Aorta (tissue), 5 donors: ENCODE results near the gene DCUN1D3. TPM values are rescaled to one million over a fixed set of nuclear protein-coding genes. Genes with fewer than 3 reads are reported as not detected.

Experiments
- ATAC-seq: fragments of 200-7000 bp; cut with Tn5 transposase; one replicate; pipeline ENCODE4 v1.9.1; 2022; ENCODE audit warnings: moderate library complexity; ENCODE audit not compliant: low FRiP score
- DNase-seq, 2 donors: peaks; one replicate each; pipeline ENCODE4 v3.0.0-alpha.2; 2020
- H3K27ac ChIP-seq, 2 donors: one replicate each; pipeline ENCODE4 v1.5.1; 2013; ENCODE audit warnings: low read length in 2 of 2, mild to moderate bottlenecking in 2 of 2, moderate library complexity in 2 of 2, control low read depth in 1 of 2, inconsistent platforms in 1 of 2, low read depth in 1 of 2
- H3K27me3 ChIP-seq, 2 donors: one replicate each; pipeline ENCODE4 v1.6.1; 2013; ENCODE audit warnings: control low read depth in 1 of 2, low read length in 1 of 2, mild to moderate bottlenecking in 1 of 2, moderate library complexity in 1 of 2; ENCODE audit not compliant: insufficient read depth in 2 of 2, control insufficient read depth in 1 of 2
- H3K36me3 ChIP-seq, 2 donors: one replicate each; pipeline ENCODE4 v1.6.1; 2013; ENCODE audit warnings: control low read depth in 1 of 2, low read length in 1 of 2, mild to moderate bottlenecking in 1 of 2; ENCODE audit not compliant: insufficient read depth in 2 of 2, control insufficient read depth in 1 of 2
- H3K4me1 ChIP-seq, 2 donors: one replicate each; pipeline ENCODE4 v1.6.1; 2013; ENCODE audit warnings: low read length in 2 of 2, control low read depth in 1 of 2, mild to moderate bottlenecking in 1 of 2, moderate library complexity in 1 of 2; ENCODE audit not compliant: insufficient read depth in 2 of 2, control insufficient read depth in 1 of 2
- H3K4me3 ChIP-seq, 2 donors: one replicate each; pipeline ENCODE4 v1.5.1; 2013; ENCODE audit warnings: low read length in 2 of 2, control low read depth in 1 of 2, mild to moderate bottlenecking in 1 of 2
- H3K9me3 ChIP-seq: one replicate; pipeline ENCODE4 v1.6.1; 2013; ENCODE audit warnings: mild to moderate bottlenecking, low read length; ENCODE audit not compliant: control insufficient read depth
- WGBS, 2 donors: extraction: QIAGEN DNeasy Blood & Tissue Kit; methylation state at CpG; one replicate each; pipeline ENCODE4 v1.1.7; 2013; 5-methylcytosine and 5-hydroxymethylcytosine counted together
- intact Hi-C, 2 donors: fragments of 100-400 bp; cut with DNase I; formaldehyde crosslinking; loops; one replicate each; pipeline versions ENCODE4 v1.14.2 to v1.15.0; 2022
- polyA plus RNA-seq, 2 donors: library from polyadenylated mRNA; stranded (reverse); fragments of 200-250 nt; gene quantifications; one replicate each; pipeline ENCODE4 v1.2.3, GENCODE V29; 2013
- total RNA-seq, 2 donors: library from RNA; stranded (reverse); fragmentation: NEBNext Ultra II Directional; extraction: Animal tissue kit (Norgen Biotek cat#: 25700); gene quantifications; one replicate each; pipeline ENCODE4 v1.2.1, GENCODE V29; 2021
- donor health status: healthy with polysubstance abuse.
- donor health status: Bipolar disorder and iron deficiency.
- donor health status: DM: no; HTN: no; CAD: no.
- donor health status: DM: no; HTN: no; CAD: no.
- donor health status: DM: yes; HTN: yes; CAD: no.

Gene DCUN1D3
- total and polyA plus RNA-seq, 4 donors, result 3.9 to 54.5 (median 16.8) TPM

DNA sequence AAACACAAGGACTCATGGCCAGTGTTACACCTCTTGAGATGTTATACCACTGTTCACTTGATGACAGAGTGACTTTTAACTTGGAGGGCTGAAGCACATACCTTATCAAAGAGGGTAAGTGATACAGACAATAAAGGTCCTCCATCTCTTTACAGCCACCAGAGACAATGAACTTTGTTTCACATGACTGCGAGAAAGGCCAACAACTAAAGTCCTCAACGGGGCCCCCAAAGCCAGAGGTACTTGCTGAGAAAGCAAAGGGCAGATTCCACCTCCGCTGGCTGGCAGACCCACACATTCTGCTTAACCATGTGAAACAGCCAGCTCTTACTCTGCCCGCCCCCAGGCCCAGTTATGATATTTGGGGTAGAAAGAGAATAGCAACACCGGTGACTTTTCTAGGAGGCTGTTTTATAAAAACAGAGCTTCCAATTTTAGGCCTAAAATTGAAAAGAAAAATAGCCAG, 21.4 kb downstream of the DCUN1D3 start:
- ATAC-seq (no peak), DNase-seq (no peak)
- peak overlapping the region; percentile 85 to 95 for H3K27ac ChIP-seq
- no peaks in the 10 kb centered on the region for H3K27me3 ChIP-seq
- 17 to 24% methylated on average over 5 of the region's 5 CpGs for WGBS, 2 donors
- no peaks in the 10 kb centered on the region for H3K36me3 ChIP-seq
- no peak overlapping the region for H3K4me3 ChIP-seq
- H3K9me3 ChIP-seq, result no peaks in the 10 kb centered on the region
- peaks cover 8 to 17% of the 10 kb centered on the region in 2 donors for H3K4me1 ChIP-seq
- intact Hi-C loops, result no loop called here

GRCh38 chr16:20875355-20875650, 24.9 kb downstream of the DCUN1D3 start:
- 86 to 98% methylated on average over 1 of the region's 1 CpG for WGBS, 2 donors
- intact Hi-C loops, result no loop called here
- ATAC-seq (no peak), DNase-seq (no peak)
- no peaks in the 10 kb centered on the region for H3K27me3 ChIP-seq
- no peak overlapping the region for H3K4me3 ChIP-seq
- no peaks in the 10 kb centered on the region for H3K36me3 ChIP-seq
- H3K27ac ChIP-seq, result no peak overlapping the region
- H3K9me3 ChIP-seq, result no peaks in the 10 kb centered on the region
- H3K4me1 ChIP-seq, result peaks cover 10 to 30% of the 10 kb centered on the region in 2 donors

- intact Hi-C loops, result no loop called here
- Histone ChIP-seq H3K27me3 (no peaks in the 10 kb centered on the region), H3K36me3 (no peaks in the 10 kb centered on the region), H3K27ac (no peak overlapping the region), H3K4me3 (no peak overlapping the region), H3K4me1 (peaks cover 12 to 37% of the 10 kb centered on the region in 2 donors), H3K9me3 (no peaks in the 10 kb centered on the region)
- DNase-seq (no peak), ATAC-seq (no peak)
- 57 to 65% methylated on average over 4 of the region's 4 CpGs for WGBS, 2 donors
Observed at GRCh38 chr16:20874088-20874581, 26.0 kb downstream of the DCUN1D3 start.

- Histone ChIP-seq H3K4me1 (peaks cover 12 to 35% of the 10 kb centered on the region in 2 donors), H3K36me3 (no peaks in the 10 kb centered on the region), H3K27me3 (no peaks in the 10 kb centered on the region), H3K27ac (peak overlapping the region; percentile 1 to 76), H3K4me3 (no peak overlapping the region), H3K9me3 (no peaks in the 10 kb centered on the region)
- intact Hi-C loops, result no loop called here
- DNase-seq (no peak), ATAC-seq (no peak)
- 91 to 95% methylated on average over 3 of the region's 3 CpGs for WGBS, 2 donors
Observed at GRCh38 chr16:20873331-20873730, 26.8 kb downstream of the DCUN1D3 start.

GRCh38 chr16:20871941-20872815, 28.0 kb downstream of the DCUN1D3 start:
- H3K27ac ChIP-seq, result peak overlapping the region; percentile 87 to 99
- intact Hi-C loops, result no loop called here
- DNase-seq (no peak), ATAC-seq (no peak)
- no peaks in the 10 kb centered on the region for H3K36me3 ChIP-seq
- H3K27me3 ChIP-seq, result no peaks in the 10 kb centered on the region
- H3K9me3 ChIP-seq, result no peaks in the 10 kb centered on the region
- H3K4me3 ChIP-seq, result no peak overlapping the region
- H3K4me1 ChIP-seq, result peaks cover 11 to 44% of the 10 kb centered on the region in 2 donors
- 68 to 75% methylated on average over 9 of the region's 9 CpGs for WGBS, 2 donors

GRCh38 chr16:20871258-20871657, 28.9 kb downstream of the DCUN1D3 start:
- ATAC-seq, result peak; percentile 40
- Histone ChIP-seq H3K36me3 (no peaks in the 10 kb centered on the region), H3K9me3 (no peaks in the 10 kb centered on the region), H3K4me3 (no peak overlapping the region), H3K4me1 (peaks cover 11 to 44% of the 10 kb centered on the region in 2 donors), H3K27ac (peak overlapping the region; percentile 96 to 99), H3K27me3 (no peaks in the 10 kb centered on the region)
- 0 to 4% methylated on average over 2 of the region's 2 CpGs for WGBS, 2 donors
- intact Hi-C loops, result no loop called here
- no peak for DNase-seq

GRCh38 chr16:20870122-20870820, 29.9 kb downstream of the DCUN1D3 start:
- Histone ChIP-seq H3K4me1 (peaks cover 11 to 44% of the 10 kb centered on the region in 2 donors), H3K9me3 (no peaks in the 10 kb centered on the region), H3K27me3 (no peaks in the 10 kb centered on the region), H3K4me3 (no peak overlapping the region), H3K27ac (peak overlapping the region; percentile 96 to 99), H3K36me3 (no peaks in the 10 kb centered on the region)
- intact Hi-C loops, result no loop called here
- 51 to 54% methylated on average over 2 of the region's 2 CpGs for WGBS, 2 donors
- no peak for DNase-seq
- no peak for ATAC-seq

DNA sequence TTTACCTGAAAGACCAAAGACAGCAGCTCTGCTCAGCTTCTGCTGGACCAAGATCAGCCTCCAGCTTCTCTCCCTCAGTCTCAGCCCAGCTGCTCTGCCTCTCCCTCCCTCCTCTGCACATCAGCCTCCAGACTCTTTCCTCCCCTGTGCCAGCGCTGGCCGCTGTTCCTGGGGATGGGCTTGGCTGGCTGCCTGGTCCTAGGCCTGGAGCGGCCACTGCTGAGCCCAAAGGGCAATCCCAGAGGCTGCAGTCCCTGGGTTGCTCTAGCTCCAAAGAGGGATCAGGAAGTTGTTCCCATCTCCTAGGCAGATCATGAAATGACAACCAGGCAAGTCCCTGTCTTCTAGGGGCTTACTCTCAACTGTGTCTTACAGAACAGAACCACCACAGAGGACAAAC, 31.3 kb downstream of the DCUN1D3 start:
- Histone ChIP-seq H3K4me1 (peaks cover 9 to 39% of the 10 kb centered on the region in 2 donors), H3K4me3 (no peak overlapping the region), H3K36me3 (no peaks in the 10 kb centered on the region), H3K27ac (peak overlapping the region; percentile 53 to 83), H3K9me3 (no peaks in the 10 kb centered on the region), H3K27me3 (no peaks in the 10 kb centered on the region)
- peak; percentile 90 for ATAC-seq
- WGBS, 2 donors, result 0 to 2% methylated on average over 3 of the region's 3 CpGs
- DNase-seq, result peak; percentile 90 to 95
- intact Hi-C loops, result loop anchor here in 1 of 2 donors (5.0 kb wide), 1 partner anchor 33 kb away; the partner anchor contains the start of genes DCUN1D3 and LYRM1
